Hematopoietic multipotent progenitor cell treated with erythropoietin and hydrocortisone succinate and interleukin-3 and kit ligand, for 15 days (in vitro differentiated cells): Measurements from ENCODE around the gene ELP4.

ENCODE experiments used
- DNase-seq: peaks from one replicate; pipeline ENCODE4 v3.0.0-alpha.2; 2015; ENCODE audit warnings: low spot score

Gene ELP4

GRCh38 chr11:31812383-31813381, 303.1 kb downstream of the ELP4 start:
- DNase-seq = no peak

GRCh38 chr11:31813391-31814175, 304.0 kb downstream of the ELP4 start:
- no peak for DNase-seq

- no peak for DNase-seq
Measured at GRCh38 chr11:31814176-31814868, 304.8 kb downstream of the ELP4 start.

- DNase-seq = no peak
Measured at GRCh38 chr11:31815711-31816467, 306.3 kb downstream of the ELP4 start.

GRCh38 chr11:31816468-31817053, 307.0 kb downstream of the ELP4 start:
- DNase-seq = no peak

GRCh38 chr11:31817054-31817620, 307.6 kb downstream of the ELP4 start:
- no peak for DNase-seq

- DNase-seq = no peak
Measured at GRCh38 chr11:31817621-31818424, 308.3 kb downstream of the ELP4 start.

GRCh38 chr11:31818425-31818755, 308.8 kb downstream of the ELP4 start:
- DNase-seq = no peak

GRCh38 chr11:31818874-31819331, 309.3 kb downstream of the ELP4 start:
- DNase-seq = no peak

- no peak for DNase-seq
Measured at GRCh38 chr11:31819621-31820437, 310.3 kb downstream of the ELP4 start.

GRCh38 chr11:31820438-31820818, 310.9 kb downstream of the ELP4 start:
- DNase-seq = no peak

- DNase-seq = no peak
Measured at GRCh38 chr11:31821235-31821764, 311.7 kb downstream of the ELP4 start.

GRCh38 chr11:31821766-31822165, 312.2 kb downstream of the ELP4 start:
- no peak for DNase-seq

GRCh38 chr11:31822175-31822926, 312.8 kb downstream of the ELP4 start:
- no peak for DNase-seq

GRCh38 chr11:31822927-31823643, 313.5 kb downstream of the ELP4 start:
- no peak for DNase-seq

GRCh38 chr11:31823644-31824331, 314.2 kb downstream of the ELP4 start:
- DNase-seq = no peak

- DNase-seq = no peak
Measured at GRCh38 chr11:31824332-31824878, 314.8 kb downstream of the ELP4 start.
